IPS-NIHi11 (cell line): ENCODE data around the gene SLK.

Source experiments
- DNase-seq: peaks from one replicate; pipeline ENCODE4 v3.0.0; 2012; ENCODE audit warnings: mixed read lengths, low spot score

SLK gene

DNA sequence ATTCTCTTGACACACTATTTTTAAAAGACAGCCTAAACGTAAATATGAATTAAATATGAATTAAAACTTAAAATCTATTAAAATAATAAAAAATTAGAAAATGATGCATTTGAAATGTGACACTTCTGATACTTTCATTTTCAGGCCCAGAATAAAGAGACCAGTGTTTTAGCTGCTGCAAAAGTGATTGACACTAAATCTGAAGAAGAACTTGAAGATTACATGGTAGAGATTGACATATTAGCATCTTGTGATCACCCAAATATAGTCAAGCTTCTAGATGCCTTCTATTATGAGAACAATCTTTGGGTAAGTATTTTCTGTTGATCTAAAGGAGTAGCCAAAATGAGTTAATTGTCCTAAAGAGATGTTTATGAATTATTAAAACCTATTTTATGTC lies 23.6 kb downstream of the SLK start:
- DNase-seq = no peak

GRCh38 chr10:103991393-103992128 lies 24.6 kb downstream of the SLK start:
- no peak for DNase-seq

DNA sequence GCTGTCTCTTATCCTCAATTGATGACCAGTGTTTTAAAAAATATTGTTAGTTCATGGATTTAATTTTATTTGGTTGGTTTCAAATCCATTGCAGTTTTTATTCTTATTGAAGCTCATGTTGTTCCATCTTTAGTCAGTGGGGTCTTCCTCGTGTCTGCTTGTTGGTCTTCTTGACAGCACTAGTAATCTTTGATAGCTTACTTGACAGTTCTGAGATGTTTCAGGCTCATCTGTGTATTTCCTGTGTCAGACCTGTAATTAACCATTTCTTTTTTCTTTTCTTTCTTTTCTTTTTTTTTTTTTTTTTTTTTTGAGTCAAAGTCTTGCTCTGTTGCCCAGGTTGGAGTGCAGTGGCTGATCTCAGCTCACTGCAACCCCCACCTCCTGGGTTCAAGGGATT lies 28.2 kb downstream of the SLK start:
- DNase-seq = no peak

GRCh38 chr10:103998805-103999204 lies 31.9 kb downstream of the SLK start:
- no peak for DNase-seq

GRCh38 chr10:104002911-104003310 lies 36.0 kb downstream of the SLK start:
- no peak for DNase-seq

- no peak for DNase-seq
Measured at GRCh38 chr10:104005172-104005863, 38.4 kb downstream of the SLK start.

GRCh38 chr10:104011904-104012303 lies 45.0 kb downstream of the SLK start:
- DNase-seq = no peak

DNA sequence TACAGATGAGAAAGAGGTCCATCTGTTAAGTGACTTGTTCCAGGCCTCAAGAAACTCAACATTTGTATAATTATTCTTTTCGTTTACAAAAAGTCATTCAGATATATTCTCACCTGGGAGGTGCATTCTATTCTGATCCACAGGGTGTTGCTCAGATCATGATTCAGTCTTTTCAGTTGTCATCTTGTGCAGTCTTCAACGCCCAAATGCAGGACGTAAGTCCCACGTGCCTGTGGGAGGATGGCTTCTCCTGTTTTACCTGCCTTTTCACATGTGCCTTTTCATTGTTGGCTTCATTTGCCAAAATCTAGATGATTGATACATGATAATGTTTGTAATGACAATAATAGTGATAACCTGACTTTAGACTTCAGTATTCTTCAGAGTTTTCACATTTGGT lies 46.5 kb downstream of the SLK start:
- no peak for DNase-seq

GRCh38 chr10:104014176-104014575 lies 47.2 kb downstream of the SLK start:
- DNase-seq = no peak

DNA sequence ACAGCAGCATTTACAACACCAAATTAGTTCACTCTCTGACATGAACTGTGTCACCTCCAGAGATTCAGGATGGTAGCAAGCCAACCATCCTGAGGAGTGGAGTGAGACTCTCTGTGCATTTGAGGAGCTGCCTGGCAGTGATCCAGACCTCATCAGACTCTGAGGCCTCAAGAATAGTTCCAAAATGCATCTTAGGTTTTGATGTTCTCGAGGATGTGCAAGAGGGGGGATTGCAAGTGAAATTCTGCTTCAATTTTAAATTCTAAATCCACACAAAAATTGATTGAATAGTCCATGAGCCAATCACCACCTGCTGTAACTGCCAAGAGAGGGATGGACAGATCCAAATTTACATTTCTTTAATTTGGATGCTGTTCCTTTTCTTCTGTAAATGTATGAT lies 49.7 kb downstream of the SLK start:
- DNase-seq = no peak

DNA sequence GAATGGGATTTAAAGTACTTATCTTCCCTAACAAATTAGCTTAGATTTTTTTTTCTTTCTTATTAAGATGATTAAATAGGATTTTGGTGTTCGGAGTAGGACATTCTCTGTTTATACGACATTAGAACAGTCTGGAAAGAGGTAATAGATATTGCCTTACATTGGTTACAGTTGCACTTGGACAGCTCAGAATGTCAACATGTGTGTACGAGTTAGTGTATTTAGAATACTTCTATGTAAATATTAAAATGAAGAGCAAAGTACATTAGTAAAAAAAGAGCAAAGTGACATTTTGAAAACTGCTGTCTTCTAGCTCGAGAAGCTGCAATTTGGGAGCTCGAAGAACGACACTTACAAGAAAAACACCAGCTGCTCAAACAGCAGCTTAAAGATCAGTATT lies 51.5 kb downstream of the SLK start:
- DNase-seq = no peak

GRCh38 chr10:104020020-104020419 lies 53.1 kb downstream of the SLK start:
- no peak for DNase-seq

- DNase-seq = no peak
Measured at GRCh38 chr10:104021246-104021645, 54.3 kb downstream of the SLK start.

DNA sequence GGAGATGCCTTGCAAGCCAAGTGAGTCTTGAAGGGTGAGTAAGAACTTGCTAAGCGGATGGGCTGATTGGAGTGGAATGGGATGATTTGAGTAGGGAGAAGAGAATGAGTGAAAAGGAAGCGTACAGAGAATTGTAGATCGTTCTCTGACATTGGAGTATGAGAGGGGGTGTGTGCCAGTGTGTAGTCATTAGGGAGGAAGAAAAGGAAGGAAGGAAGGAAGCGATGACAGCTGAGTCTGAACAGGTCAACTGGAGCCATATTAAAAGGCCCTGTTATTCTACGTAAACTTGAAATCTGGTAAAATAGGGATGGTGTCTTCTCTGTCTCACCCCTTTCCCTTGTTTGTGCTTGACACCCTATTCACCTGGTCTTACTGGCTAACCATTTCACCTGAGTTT lies 55.1 kb downstream of the SLK start:
- no peak for DNase-seq

- no peak for DNase-seq
Measured at GRCh38 chr10:104025524-104025923, 58.6 kb downstream of the SLK start.

DNA sequence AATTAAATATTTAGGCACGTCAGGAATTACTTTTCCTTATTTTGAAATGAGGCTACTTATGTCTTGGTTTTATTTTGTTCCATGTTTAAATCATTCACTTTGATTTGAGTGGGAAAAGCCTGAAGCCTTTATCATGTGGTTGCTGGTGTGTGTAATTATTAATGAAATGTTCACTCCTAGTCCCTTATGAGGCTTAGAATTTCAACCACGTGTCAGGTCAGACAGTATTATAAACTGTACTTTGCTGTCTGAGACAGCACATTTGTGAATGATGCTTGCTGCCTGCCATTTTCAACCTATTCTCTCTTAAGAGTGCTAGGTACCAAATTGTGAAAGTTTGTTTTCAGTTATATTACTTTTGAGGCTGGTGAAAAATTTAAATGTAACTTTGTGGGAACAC lies 59.8 kb downstream of the SLK start:
- no peak for DNase-seq

GRCh38 chr10:104028146-104028545 lies 61.2 kb downstream of the SLK start:
- DNase-seq = peak; percentile 69

DNA sequence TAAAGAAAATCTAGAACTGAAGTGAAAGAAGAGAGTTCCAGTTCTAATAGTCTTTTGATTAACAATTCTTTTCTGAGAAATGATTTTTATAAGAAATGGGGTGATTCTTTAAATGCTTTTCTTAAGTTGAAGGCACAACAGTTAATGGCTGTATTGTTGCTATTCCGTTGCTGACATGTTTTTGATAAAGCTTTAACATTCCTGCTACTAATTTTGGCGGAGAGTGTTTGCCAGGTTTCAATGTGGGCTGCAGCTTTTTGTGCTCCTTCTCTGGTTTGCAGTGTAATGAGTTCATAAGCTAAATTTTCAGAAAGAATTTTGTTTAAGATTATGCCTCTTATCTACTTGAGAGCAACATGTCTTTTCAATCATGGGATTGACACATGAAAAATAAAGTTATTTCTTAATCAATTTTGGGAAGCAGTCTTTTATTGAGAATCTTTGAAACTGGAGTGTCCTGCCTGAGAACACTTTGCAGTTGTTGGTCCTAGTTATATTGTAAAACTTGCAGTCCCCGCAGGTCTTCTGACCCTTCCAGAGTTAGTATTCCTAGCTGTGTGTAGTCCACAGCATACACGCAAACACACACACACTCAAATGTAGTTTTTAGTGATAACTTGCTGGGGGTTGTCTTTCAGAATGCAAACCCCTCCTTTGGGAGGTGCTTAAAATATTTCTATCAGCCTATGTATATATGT lies 62.0 kb downstream of the SLK start:
- no peak for DNase-seq

DNA sequence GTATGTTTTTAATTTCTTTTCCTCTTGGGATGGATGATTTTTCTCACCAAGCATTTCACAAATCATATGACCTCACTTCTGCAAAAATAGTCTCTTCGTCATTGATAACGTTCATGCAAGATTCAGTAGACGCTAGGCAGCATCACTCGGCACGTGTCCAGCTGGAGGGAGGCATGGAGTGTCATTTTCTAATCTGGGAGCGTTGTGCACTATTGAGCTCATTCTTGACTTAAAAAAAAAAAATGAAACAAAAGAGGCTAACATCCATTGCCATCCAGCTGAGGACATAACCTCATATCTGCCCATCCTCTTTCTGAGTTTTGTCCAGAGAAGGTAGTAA lies 62.6 kb downstream of the SLK start:
- no peak for DNase-seq

GRCh38 chr10:104031631-104032030 lies 64.7 kb downstream of the SLK start:
- no peak for DNase-seq

- peak; percentile 48 for DNase-seq
Measured at GRCh38 chr10:104032144-104032775, 65.3 kb downstream of the SLK start.

GRCh38 chr10:104033401-104033930 lies 66.5 kb downstream of the SLK start:
- DNase-seq = no peak

- no peak for DNase-seq
Measured at GRCh38 chr10:104033966-104034365, 67.0 kb downstream of the SLK start.
